Endothelial cell of umbilical vein (primary cell): ENCODE data around the gene ANXA6. TPM values are rescaled to one million over a fixed set of nuclear protein-coding genes. Genes with fewer than 3 reads are reported as not detected.

Experiments used
- BruUV-seq: library from RNA; stranded (reverse); fragments of 400-500 nt; replicated peaks from 2 replicates; lab custom pipeline; 2021; lab: Mats Ljungman, UMichigan
- CTCF ChIA-PET: fragments of 300-600, 350-600 bp; sonication (Branson Sonifier 250); formaldehyde crosslinking; loops from one replicate; lab custom pipeline; 2021; ENCODE audit warnings: antibody characterized with exemption, inconsistent platforms; lab: Charles Lee
- POLR2A ChIA-PET: fragments of 300-600, 350-600 bp; sonication (Branson Sonifier 250); formaldehyde crosslinking; loops from one replicate; lab custom pipeline; 2021; ENCODE audit warnings: antibody characterized with exemption, inconsistent platforms; lab: Charles Lee
- DNase-seq: peaks from one replicate; pipeline ENCODE4 v3.0.0-alpha.2; 2011; ENCODE audit warnings: low read depth, low spot score
- FAIRE-seq: peaks from 2 replicates; lab custom pipeline; 2011; peaks lifted over from hg19 to GRCh38; lab: Jason Lieb, UNC
- H2AFZ ChIP-seq: 2 replicates; pipeline ENCODE4 v1.6.0; 2012; ENCODE audit warnings: low read depth, low read length, control low read depth, inconsistent platforms
- H3K27ac ChIP-seq: 2 replicates; pipeline ENCODE4 v1.5.1; 2011; ENCODE audit warnings: low read depth, mild to moderate bottlenecking, control low read depth, low read length, moderate library complexity; ENCODE audit not compliant: insufficient read depth
- H3K27me3 ChIP-seq, 2 experiments: 2 replicates each; pipeline versions ENCODE4 v1.6.0 to v1.6.1; 2011; ENCODE audit warnings: low read length in 2 of 2, mixed read lengths in 1 of 2; ENCODE audit not compliant: control insufficient read depth in 2 of 2, insufficient read depth in 2 of 2
- H3K36me3 ChIP-seq, 2 experiments: 2 replicates in 1 of 2; 3 replicates in 1 of 2; pipeline ENCODE4 v1.5.1; 2011; ENCODE audit warnings: low read length in 2 of 2, mild to moderate bottlenecking in 1 of 2, moderate library complexity in 1 of 2; ENCODE audit not compliant: control insufficient read depth in 2 of 2, insufficient read depth in 2 of 2; ENCODE audit errors: extremely low read depth in 1 of 2
- H3K4me1 ChIP-seq: 3 replicates; pipeline ENCODE4 v1.5.1; 2011; ENCODE audit warnings: mild to moderate bottlenecking, low read length; ENCODE audit not compliant: control insufficient read depth, insufficient read depth; ENCODE audit errors: extremely low read depth
- H3K4me2 ChIP-seq: 2 replicates; pipeline ENCODE4 v1.6.1; 2011; ENCODE audit warnings: low read length, control low read depth, mixed read lengths; ENCODE audit not compliant: insufficient read depth
- H3K4me3 ChIP-seq, 3 experiments: fragments of 200-600 bp in 1 of 3; sonication (generic), shearing (Covaris generic) in 1 of 3; replicated peaks in 1 of 3; 2 replicates each; pipeline ENCODE4 v1.5.1; 2011 to 2016; ENCODE audit warnings: control low read depth in 3 of 3, low read length in 3 of 3, mild to moderate bottlenecking in 2 of 3, inconsistent platforms in 1 of 3, low read depth in 1 of 3, moderate library complexity in 1 of 3; ENCODE audit not compliant: insufficient read depth in 1 of 3
- H3K79me2 ChIP-seq: 2 replicates; pipeline ENCODE4 v1.6.0; 2012; ENCODE audit warnings: low read length, inconsistent platforms; ENCODE audit not compliant: control insufficient read depth, insufficient read depth
- H3K9ac ChIP-seq: replicated peaks from 2 replicates; pipeline ENCODE3; 2011; ENCODE audit warnings: low read length, control low read depth; ENCODE audit not compliant: insufficient read depth; ENCODE audit errors: extremely low read depth
- H3K9me1 ChIP-seq: replicated peaks from 3 replicates; pipeline ENCODE4 v1.6.0; 2011; ENCODE audit warnings: mild to moderate bottlenecking, low read length; ENCODE audit not compliant: control insufficient read depth, insufficient read depth; ENCODE audit errors: extremely low read depth
- H3K9me3 ChIP-seq: replicated peaks from 2 replicates; pipeline ENCODE4 v1.5.1; 2012; ENCODE audit warnings: low read length, inconsistent platforms; ENCODE audit not compliant: control insufficient read depth, insufficient read depth
- H4K20me1 ChIP-seq: replicated peaks from 2 replicates; pipeline ENCODE3; 2011; ENCODE audit warnings: mild to moderate bottlenecking, low read length; ENCODE audit not compliant: control insufficient read depth, insufficient read depth; ENCODE audit errors: extremely low read depth
- CTCF ChIP-seq, 2 donors: IDR thresholded peaks; 1 replicate in 1 of 2; 2 replicates in 1 of 2; pipeline ENCODE4 v1.5.1; 2011; ENCODE audit warnings: low read length in 2 of 2, mild to moderate bottlenecking in 2 of 2, moderate library complexity in 2 of 2, control low read depth in 1 of 2, inconsistent platforms in 1 of 2, low read depth in 1 of 2; ENCODE audit not compliant: insufficient read depth in 1 of 2; ENCODE audit errors: extremely low read depth in 1 of 2
- FOS ChIP-seq: IDR thresholded peaks from 2 replicates; pipeline ENCODE4 v1.6.1; 2011; ENCODE audit warnings: mild to moderate bottlenecking, low read length, moderate library complexity, borderline replicate concordance; ENCODE audit not compliant: insufficient read depth
- JUN ChIP-seq: IDR thresholded peaks from 2 replicates; pipeline ENCODE4 v1.6.1; 2011; ENCODE audit warnings: borderline replicate concordance, low read depth; ENCODE audit not compliant: insufficient read length, insufficient read depth
- dilution Hi-C: fragments of 300-500 bp; cut with MboI; formaldehyde crosslinking; loops from one replicate; pipeline ENCODE4 v1.15.0; 2019; ENCODE audit warnings: low sequenced_read_pairs; ENCODE audit not compliant: extremely low pct_ligation_motif_present
- intact Hi-C: fragments of 100-400 bp; cut with micrococcal nuclease; formaldehyde crosslinking; loops from one replicate; pipeline ENCODE4 v1.10.0; 2022
- polyA plus RNA-seq, 4 experiments: library from polyadenylated mRNA; depleted of rRNA in 3 of 4; stranded (reverse) in 3 of 4; unstranded in 1 of 4; fragments of >200 nt; gene quantifications; 2 replicates each; pipeline versions ENCODE4 v1.2.1 to v1.2.3, GENCODE V29; 2011 to 2012; ENCODE audit warnings: missing spikeins in 1 of 4
- total RNA-seq: library from RNA; stranded (reverse); gene quantifications from 2 replicates; pipeline ENCODE4 v1.2.3, GENCODE V29; 2021

ANXA6 gene
- total and polyA plus RNA-seq, 2 donors (not counting 3 experiments of a cell fraction or from before 2014, with no cell fraction given): 195 to 266 TPM

GRCh38 chr5:151164687-151165392, 7.3 kb upstream of the ANXA6 start:
- Histone ChIP-seq H2AFZ (peak overlapping the region; percentile 52), H3K27me3 (peaks cover 0 to 1% of the 10 kb centered on the region in 2 experiments), H3K79me2 (no peaks in the 10 kb centered on the region), H3K4me2 (no peak overlapping the region), H3K4me1 (peaks cover 8% of the 10 kb centered on the region), H3K27ac (no peak overlapping the region), H3K4me3 (no peak overlapping the region), H3K9me3 (no peaks in the 10 kb centered on the region), H3K36me3 (no peaks in the 10 kb centered on the region), H3K9ac (no peak overlapping the region), H3K9me1 (no peaks in the 10 kb centered on the region), H4K20me1 (no peaks in the 10 kb centered on the region)
- BruUV-seq: no TSS peak
- peak; percentile 91 for DNase-seq
- ChIA-PET CTCF (interaction anchor here (0.5 to 9.6 kb wide), 52 partner anchors 8 to 576 kb away, joined by 3 to 409 read pairs (median 4); partner anchors contain the start of genes CCDC69, GM2A and RBM22), POLR2A (interaction anchor here (1.9 kb wide), 1 partner anchor 39 kb away, joined by 11 read pairs; no protein-coding TSS in a partner anchor)
- FAIRE-seq: peak; percentile 98
- dilution Hi-C loops (no loop called here), intact Hi-C loops (loop anchor here (1.0 to 10.0 kb wide), 7 partner anchors 9 to 464 kb away; partner anchors contain the start of gene RBM22)
- TF ChIP-seq CTCF (IDR thresholded peaks at IDR 0.05; ENCODE audit: extremely low read depth in 1 of 2, insufficient read depth in 1 of 2, low read depth in 1 of 2, low read length in 2 of 2) (peak; percentile 79 to 90), FOS (no peak), JUN (peak; percentile 70)
